Neural crest cell (in vitro differentiated cells): ENCODE data around the gene TCERG1L. TPM values are rescaled to one million over a fixed set of nuclear protein-coding genes. Genes with fewer than 3 reads are reported as not detected.

Source experiments
- DNase-seq: peaks from one replicate; pipeline ENCODE4 v3.0.0; 2021; ENCODE audit warnings: low read depth, mixed read lengths, low spot score
- H3K27ac Mint-ChIP-seq: one replicate; pipeline ENCODE4 v1.8.0; 2021; ENCODE audit warnings: mild to moderate bottlenecking, mixed read lengths; ENCODE audit not compliant: unreplicated experiment
- H3K27me3 Mint-ChIP-seq: 2 replicates; pipeline ENCODE4 v1.8.0; 2021; ENCODE audit warnings: low read depth, mild to moderate bottlenecking, mixed read lengths
- H3K36me3 Mint-ChIP-seq: 2 replicates; pipeline ENCODE4 v1.8.0; 2021; ENCODE audit warnings: low read depth, mild to moderate bottlenecking, mixed read lengths
- H3K4me1 Mint-ChIP-seq: 2 replicates; pipeline ENCODE4 v1.8.0; 2021; ENCODE audit warnings: mixed read lengths
- H3K4me3 Mint-ChIP-seq: one replicate; pipeline ENCODE4 v1.8.0; 2021; ENCODE audit warnings: mild to moderate bottlenecking, mixed read lengths
- H3K9me3 Mint-ChIP-seq: 2 replicates; pipeline ENCODE4 v1.8.0; 2021; ENCODE audit warnings: mixed read lengths
- CTCF ChIP-seq: fragments of 200-600 bp; sonication (generic); conservative IDR thresholded peaks from 2 replicates; pipeline ENCODE4 v1.5.0; 2021; ENCODE audit warnings: antibody characterized with exemption, mild to moderate bottlenecking
- total RNA-seq: library from RNA; stranded (reverse); gene quantifications from 2 replicates; pipeline ENCODE4 v1.2.1, GENCODE V29; 2021

Gene TCERG1L
- total RNA-seq, 1 donor from 2014 or later: 0.96 TPM

- Mint-ChIP-seq H3K27ac (no peak overlapping the region), H3K4me3 (no peak overlapping the region), H3K27me3 (peaks cover 45% of the 10 kb centered on the region), H3K9me3 (peaks cover 7% of the 10 kb centered on the region), H3K36me3 (no peaks in the 10 kb centered on the region), H3K4me1 (peaks cover 12% of the 10 kb centered on the region)
- no peak for DNase-seq
- no peak for TF ChIP-seq CTCF
These were observed 262.9 kb downstream of the TCERG1L start for GRCh38 chr10:131048606-131049005.

DNA sequence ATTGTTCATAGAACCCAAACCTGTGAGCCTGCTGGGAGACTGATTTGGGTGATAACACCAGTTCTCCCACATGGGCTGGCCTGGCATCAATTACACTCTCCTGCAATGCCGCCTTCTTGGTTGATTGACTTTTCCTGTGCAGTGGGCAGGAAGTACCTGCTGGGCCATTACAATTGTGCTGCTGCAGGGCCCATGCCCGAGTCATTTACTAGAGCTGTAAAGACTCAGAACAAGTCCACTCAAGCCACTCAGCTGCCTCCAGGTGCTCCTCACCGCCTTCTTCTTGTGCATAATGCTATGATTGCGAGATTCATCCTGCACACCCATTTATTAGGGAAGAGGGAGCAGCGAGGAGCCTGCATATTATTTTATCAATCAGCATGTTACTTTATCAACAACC lies 264.0 kb downstream of the TCERG1L start:
- peaks cover 12% of the 10 kb centered on the region for H3K4me1 Mint-ChIP-seq
- peaks cover 7% of the 10 kb centered on the region for H3K9me3 Mint-ChIP-seq
- TF ChIP-seq CTCF: no peak
- H3K27me3 Mint-ChIP-seq: peaks cover 44% of the 10 kb centered on the region
- no peak overlapping the region for H3K27ac Mint-ChIP-seq
- no peak for DNase-seq
- no peak overlapping the region for H3K4me3 Mint-ChIP-seq
- H3K36me3 Mint-ChIP-seq: no peaks in the 10 kb centered on the region

DNA sequence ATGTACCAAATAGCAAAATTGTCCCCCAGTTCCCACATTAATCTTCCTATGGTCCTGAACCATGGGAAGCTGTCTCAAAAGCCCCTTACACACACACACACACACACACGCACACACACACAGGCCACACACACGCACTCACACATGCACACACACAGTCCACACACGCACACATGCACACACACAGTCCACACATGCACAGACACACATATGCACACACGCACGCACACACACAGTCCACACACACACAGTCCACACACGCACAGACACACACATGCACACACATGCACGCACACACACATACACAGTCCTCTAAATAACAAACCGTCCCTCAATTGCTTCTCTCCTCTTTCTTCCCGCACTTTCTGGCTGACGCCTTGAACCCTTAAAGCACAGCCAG lies 265.3 kb downstream of the TCERG1L start:
- peaks cover 11% of the 10 kb centered on the region for H3K9me3 Mint-ChIP-seq
- H3K36me3 Mint-ChIP-seq: no peaks in the 10 kb centered on the region
- no peak for DNase-seq
- H3K4me1 Mint-ChIP-seq: peaks cover 12% of the 10 kb centered on the region
- no peak overlapping the region for H3K4me3 Mint-ChIP-seq
- H3K27ac Mint-ChIP-seq: no peak overlapping the region
- TF ChIP-seq CTCF: no peak
- H3K27me3 Mint-ChIP-seq: peaks cover 44% of the 10 kb centered on the region

DNA sequence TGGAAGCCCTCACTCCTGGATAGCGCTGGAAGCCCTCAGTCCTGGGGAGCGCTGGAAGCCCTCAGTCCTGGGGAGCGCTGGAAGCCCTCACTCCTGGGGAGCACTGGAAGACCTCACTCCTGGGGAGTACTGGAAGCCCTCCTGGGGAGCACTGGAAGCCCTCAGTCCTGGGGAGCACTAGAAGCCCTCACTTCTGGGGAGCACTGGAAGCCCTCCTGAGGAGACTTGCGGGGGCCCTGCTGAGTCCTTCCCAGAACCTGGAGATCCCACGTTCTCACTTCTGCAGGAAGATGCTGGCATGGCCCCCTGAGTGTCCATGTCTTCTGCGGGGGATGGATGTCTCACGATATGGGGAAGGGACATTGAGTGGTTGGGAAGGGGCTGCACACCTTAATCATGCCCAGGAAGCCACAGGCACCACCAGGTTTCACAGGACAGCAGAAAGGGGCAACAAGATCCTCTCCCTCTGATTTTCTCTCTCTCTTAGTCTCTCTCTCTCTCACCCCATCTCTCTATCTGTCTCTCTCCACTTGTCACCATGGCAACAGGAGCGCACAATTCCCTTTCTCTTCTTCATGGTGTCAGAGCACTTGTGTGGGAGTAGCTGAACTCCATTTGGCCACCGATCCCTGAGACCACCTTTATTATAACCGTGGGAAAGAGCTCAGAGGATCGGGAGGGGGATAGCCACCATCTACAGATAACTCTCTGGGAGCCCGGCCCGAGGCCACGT lies 267.0 kb downstream of the TCERG1L start:
- Mint-ChIP-seq H3K27me3 (peaks cover 39% of the 10 kb centered on the region), H3K4me1 (peaks cover 12% of the 10 kb centered on the region), H3K36me3 (no peaks in the 10 kb centered on the region), H3K4me3 (no peak overlapping the region), H3K9me3 (peaks cover 10% of the 10 kb centered on the region), H3K27ac (no peak overlapping the region)
- TF ChIP-seq CTCF: no peak
- no peak for DNase-seq

DNA sequence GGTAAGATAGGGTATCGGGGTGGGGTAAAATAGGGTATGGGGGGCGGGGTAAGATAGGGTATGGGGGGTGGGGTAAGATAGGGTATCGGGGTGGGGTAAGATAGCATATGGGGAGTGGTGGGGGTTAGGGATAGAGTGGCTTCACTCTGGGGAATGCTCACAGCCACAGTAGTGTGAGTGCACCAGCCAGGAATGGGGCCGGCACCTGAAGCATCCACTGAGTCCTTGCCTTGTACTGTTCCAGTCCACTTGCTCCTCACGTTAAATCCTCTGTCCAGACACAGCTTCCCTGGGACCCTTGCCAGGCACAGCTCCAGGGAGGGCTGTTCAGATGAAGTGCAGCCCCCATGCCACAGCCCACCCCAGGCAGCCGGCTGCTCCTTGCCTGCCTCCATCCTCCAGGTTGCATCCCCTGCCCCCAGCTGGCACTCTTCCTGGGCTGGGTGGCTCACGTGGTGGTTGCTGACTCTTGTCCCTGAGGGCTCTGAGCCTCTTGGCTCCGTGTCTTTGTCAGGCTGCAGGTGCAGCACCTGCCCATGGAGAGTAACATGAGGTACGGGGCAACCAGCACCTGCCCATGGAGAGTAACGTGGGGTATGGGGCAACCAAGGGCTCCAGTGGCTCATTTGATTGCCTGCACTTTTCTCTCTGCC lies 268.4 kb downstream of the TCERG1L start:
- Mint-ChIP-seq H3K36me3 (no peaks in the 10 kb centered on the region), H3K4me1 (peaks cover under 1% of the 10 kb centered on the region), H3K27me3 (peaks cover 28% of the 10 kb centered on the region), H3K4me3 (no peak overlapping the region), H3K27ac (no peak overlapping the region), H3K9me3 (peaks cover 11% of the 10 kb centered on the region)
- no peak for DNase-seq
- no peak for TF ChIP-seq CTCF
